Transverse colon (tissue), 4 donors: ENCODE measurements around the gene LMBR1L.

Source experiments
- POLR2AphosphoS5 ChIP-seq, 3 donors: sonication (generic); formaldehyde crosslinking; IDR thresholded peaks; one replicate each; pipeline ENCODE4 v1.6.1; 2016; ENCODE audit warnings: antibody characterized with exemption in 3 of 3
- TF ChIP-seq, protein P1 (sequence below), 5 experiments: fragments of 200-600 bp in 3 of 5; fragments of 450-650 bp in 2 of 5; sonication (generic) in 3 of 5; IDR thresholded peaks; 1 replicate in 2 of 5; 2 replicates in 3 of 5; pipeline ENCODE4 v1.5.1; 2016 to 2017; ENCODE audit warnings: antibody characterized with exemption in 5 of 5, inconsistent platforms in 3 of 5, mild to moderate bottlenecking in 2 of 5, moderate library complexity in 1 of 5

DNA sequence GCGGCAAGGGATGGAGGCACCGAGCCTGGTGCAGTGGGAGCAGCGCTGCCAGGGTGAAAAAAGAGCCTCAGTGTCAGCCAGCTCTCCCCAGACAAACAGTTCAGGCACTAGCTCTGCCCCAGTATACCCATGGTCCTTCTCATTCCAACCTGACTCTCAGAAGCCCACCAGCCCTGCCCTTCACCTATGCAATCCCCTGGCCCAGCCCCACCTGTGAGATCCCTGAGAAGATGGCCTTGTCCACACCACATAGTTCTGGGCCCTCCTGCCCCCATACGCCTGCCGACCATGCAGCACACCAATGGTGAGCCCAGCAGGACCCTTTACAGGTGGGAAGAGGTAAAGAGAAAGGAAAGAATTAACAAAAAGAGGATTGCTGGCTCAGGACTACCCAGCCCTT, 56.6 kb downstream of the LMBR1L start:
- TF ChIP-seq, protein P1, sequence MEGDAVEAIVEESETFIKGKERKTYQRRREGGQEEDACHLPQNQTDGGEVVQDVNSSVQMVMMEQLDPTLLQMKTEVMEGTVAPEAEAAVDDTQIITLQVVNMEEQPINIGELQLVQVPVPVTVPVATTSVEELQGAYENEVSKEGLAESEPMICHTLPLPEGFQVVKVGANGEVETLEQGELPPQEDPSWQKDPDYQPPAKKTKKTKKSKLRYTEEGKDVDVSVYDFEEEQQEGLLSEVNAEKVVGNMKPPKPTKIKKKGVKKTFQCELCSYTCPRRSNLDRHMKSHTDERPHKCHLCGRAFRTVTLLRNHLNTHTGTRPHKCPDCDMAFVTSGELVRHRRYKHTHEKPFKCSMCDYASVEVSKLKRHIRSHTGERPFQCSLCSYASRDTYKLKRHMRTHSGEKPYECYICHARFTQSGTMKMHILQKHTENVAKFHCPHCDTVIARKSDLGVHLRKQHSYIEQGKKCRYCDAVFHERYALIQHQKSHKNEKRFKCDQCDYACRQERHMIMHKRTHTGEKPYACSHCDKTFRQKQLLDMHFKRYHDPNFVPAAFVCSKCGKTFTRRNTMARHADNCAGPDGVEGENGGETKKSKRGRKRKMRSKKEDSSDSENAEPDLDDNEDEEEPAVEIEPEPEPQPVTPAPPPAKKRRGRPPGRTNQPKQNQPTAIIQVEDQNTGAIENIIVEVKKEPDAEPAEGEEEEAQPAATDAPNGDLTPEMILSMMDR (IDR thresholded peaks at IDR 0.05), result no peak
- no peak for TF ChIP-seq POLR2AphosphoS5 (IDR thresholded peaks at IDR 0.05)
